ENCODE measurements around the gene ETV7.

The ETV7 gene

GRCh38 chr6:36324715-36325114 is 62.8 kb downstream of the ETV7 start:
- no peak for DNase-seq (ENCODE audit: low read depth)
- TF ChIP-seq CTCF (IDR thresholded peaks at IDR 0.05; ENCODE audit: insufficient read depth, low read depth, low read length, missing control alignments): no peak
- no peak overlapping the region for H3K4me3 ChIP-seq (ENCODE audit: low read depth, low read length)

- DNase-seq (ENCODE audit: low read depth): no peak
- H3K4me3 ChIP-seq (ENCODE audit: low read depth, low read length): no peak overlapping the region
- no peak for TF ChIP-seq CTCF (IDR thresholded peaks at IDR 0.05; ENCODE audit: insufficient read depth, low read depth, low read length, missing control alignments)
Measured at GRCh38 chr6:36324191-36324590, 63.3 kb downstream of the ETV7 start.

GRCh38 chr6:36323062-36323461 is 64.4 kb downstream of the ETV7 start:
- DNase-seq (ENCODE audit: low read depth): peak; percentile 29
- TF ChIP-seq CTCF (IDR thresholded peaks at IDR 0.05; ENCODE audit: insufficient read depth, low read depth, low read length, missing control alignments): no peak
- H3K4me3 ChIP-seq (ENCODE audit: low read depth, low read length): no peak overlapping the region

- no peak overlapping the region for H3K4me3 ChIP-seq (ENCODE audit: low read depth, low read length)
- no peak for TF ChIP-seq CTCF (IDR thresholded peaks at IDR 0.05; ENCODE audit: insufficient read depth, low read depth, low read length, missing control alignments)
- no peak for DNase-seq (ENCODE audit: low read depth)
Measured at GRCh38 chr6:36322591-36322990, 64.9 kb downstream of the ETV7 start.

- no peak for DNase-seq (ENCODE audit: low read depth)
- no peak for TF ChIP-seq CTCF (IDR thresholded peaks at IDR 0.05; ENCODE audit: insufficient read depth, low read depth, low read length, missing control alignments)
- no peak overlapping the region for H3K4me3 ChIP-seq (ENCODE audit: low read depth, low read length)
Measured at GRCh38 chr6:36320475-36320874, 67.0 kb downstream of the ETV7 start.

GRCh38 chr6:36319821-36320220 is 67.6 kb downstream of the ETV7 start:
- DNase-seq (ENCODE audit: low read depth): no peak
- H3K4me3 ChIP-seq (ENCODE audit: low read depth, low read length): no peak overlapping the region
- no peak for TF ChIP-seq CTCF (IDR thresholded peaks at IDR 0.05; ENCODE audit: insufficient read depth, low read depth, low read length, missing control alignments)

- DNase-seq (ENCODE audit: low read depth): no peak
- no peak overlapping the region for H3K4me3 ChIP-seq (ENCODE audit: low read depth, low read length)
- TF ChIP-seq CTCF (IDR thresholded peaks at IDR 0.05; ENCODE audit: insufficient read depth, low read depth, low read length, missing control alignments): no peak
Measured at GRCh38 chr6:36319436-36319762, 68.1 kb downstream of the ETV7 start.

Measured in GM12865 (cell line).